Neural progenitor cell (in vitro differentiated cells): ENCODE results near the gene DGCR6L. TPM values are rescaled to one million over a fixed set of nuclear protein-coding genes. Genes with fewer than 3 reads are reported as not detected.
A peak's percentile ranks its signal among the peaks of the same experiment; 100 is the strongest.
"Not testable (repeated sequence)": the region's sequence is repeated elsewhere in the genome, so short reads cannot be mapped to it uniquely, and the experiment has no call there.

Experiments
- DNase-seq: peaks from one replicate; pipeline ENCODE4 v3.0.0-alpha.2; 2016; ENCODE audit warnings: low spot score
- H2AFZ ChIP-seq: fragments of 200-600 bp; sonication (generic); replicated peaks from 2 replicates; pipeline ENCODE4 v1.6.1; 2016; ENCODE audit warnings: antibody characterized with exemption
- H3F3A ChIP-seq: fragments of 200-600 bp; sonication (generic); 2 replicates; pipeline ENCODE4 v1.6.1; 2016; ENCODE audit warnings: antibody characterized with exemption, low read depth
- H3K27ac ChIP-seq: fragments of 200-600 bp; sonication (generic); 2 replicates; pipeline ENCODE4 v1.5.1; 2016; ENCODE audit warnings: mild to moderate bottlenecking
- H3K27me3 ChIP-seq: fragments of 200-600 bp; sonication (generic); 2 replicates; pipeline ENCODE4 v1.6.1; 2016; ENCODE audit warnings: mild to moderate bottlenecking, moderate library complexity
- H3K36me3 ChIP-seq: fragments of 200-600 bp; sonication (generic); 2 replicates; pipeline ENCODE4 v1.5.1; 2016
- H3K4me1 ChIP-seq: fragments of 200-600 bp; sonication (generic); 2 replicates; pipeline ENCODE4 v1.6.1; 2016; ENCODE audit warnings: mixed run types
- H3K4me2 ChIP-seq: fragments of 200-600 bp; sonication (generic); 2 replicates; pipeline ENCODE4 v1.6.1; 2016
- H3K4me3 ChIP-seq: fragments of 200-600 bp; sonication (generic); 2 replicates; pipeline ENCODE4 v1.5.1; 2016
- H3K79me2 ChIP-seq: fragments of 200-600 bp; sonication (generic); 2 replicates; pipeline ENCODE4 v1.6.1; 2016; ENCODE audit warnings: low read depth
- H3K9ac ChIP-seq: fragments of 200-600 bp; sonication (generic); 2 replicates; pipeline ENCODE4 v1.6.1; 2016
- H3K9me3 ChIP-seq: fragments of 200-600 bp; sonication (generic); 2 replicates; pipeline ENCODE4 v1.5.1; 2016; ENCODE audit warnings: low read depth
- H4K20me1 ChIP-seq: fragments of 200-600 bp; sonication (generic); 2 replicates; pipeline ENCODE4 v1.6.1; 2016; ENCODE audit warnings: low read depth
- H3K27ac Mint-ChIP-seq: 3 replicates; pipeline ENCODE4 v1.8.0; 2021; ENCODE audit warnings: mixed read lengths
- H3K27me3 Mint-ChIP-seq: 2 replicates; pipeline ENCODE4 v1.8.0; 2022; ENCODE audit warnings: low read depth, mild to moderate bottlenecking, inconsistent platforms, moderate library complexity, mixed read lengths; ENCODE audit not compliant: insufficient read depth
- H3K36me3 Mint-ChIP-seq: 3 replicates; pipeline ENCODE4 v1.8.0; 2021; ENCODE audit warnings: mixed read lengths
- H3K4me1 Mint-ChIP-seq: 3 replicates; pipeline ENCODE4 v1.8.0; 2021; ENCODE audit warnings: mixed read lengths
- H3K4me3 Mint-ChIP-seq: 3 replicates; pipeline ENCODE4 v1.8.0; 2021; ENCODE audit warnings: mild to moderate bottlenecking, moderate library complexity, mixed read lengths
- H3K9me3 Mint-ChIP-seq: 3 replicates; pipeline ENCODE4 v1.8.0; 2020; ENCODE audit warnings: mixed read lengths
- EZH2 ChIP-seq: fragments of 200-600 bp; sonication (generic); IDR thresholded peaks from 2 replicates; pipeline ENCODE4 v1.6.1; 2017; ENCODE audit warnings: antibody characterized with exemption, mild to moderate bottlenecking, moderate library complexity
- EZH2phosphoT487 ChIP-seq: fragments of 200-600 bp; sonication (generic); IDR thresholded peaks from 2 replicates; pipeline ENCODE4 v1.6.1; 2017; ENCODE audit warnings: antibody characterized with exemption
- total RNA-seq: library from RNA; depleted of rRNA; stranded (reverse); fragments of >200 nt; gene quantifications from 2 replicates; pipeline ENCODE4 v1.2.3, GENCODE V29; 2015; ENCODE audit warnings: low replicate concordance
- TF ChIP-seq, protein P1 (sequence below): fragments of 200-600 bp; sonication (generic); IDR thresholded peaks from 2 replicates; pipeline ENCODE4 v1.5.1; 2017; ENCODE audit warnings: antibody characterized with exemption, mild to moderate bottlenecking

Gene DGCR6L
- total RNA-seq, 1 donor from 2014 or later, result 22.3 TPM

GRCh38 chr22:20325996-20326395, 6.1 kb upstream of the DGCR6L start:
- not testable (repeated sequence) for H3F3A ChIP-seq, H3K79me2 ChIP-seq, H3K4me1 ChIP-seq, H3K9me3 Mint-ChIP-seq, H3K9ac ChIP-seq, H3K27me3 Mint-ChIP-seq, H3K27me3 ChIP-seq, H3K4me3 Mint-ChIP-seq, H3K27ac ChIP-seq, H2AFZ ChIP-seq, H3K4me2 ChIP-seq, DNase-seq, H3K9me3 ChIP-seq, H3K36me3 Mint-ChIP-seq, H3K4me3 ChIP-seq, H4K20me1 ChIP-seq, H3K27ac Mint-ChIP-seq, H3K36me3 ChIP-seq
- H3K4me1 Mint-ChIP-seq, result peaks cover 13% of the 10 kb centered on the region

DNA sequence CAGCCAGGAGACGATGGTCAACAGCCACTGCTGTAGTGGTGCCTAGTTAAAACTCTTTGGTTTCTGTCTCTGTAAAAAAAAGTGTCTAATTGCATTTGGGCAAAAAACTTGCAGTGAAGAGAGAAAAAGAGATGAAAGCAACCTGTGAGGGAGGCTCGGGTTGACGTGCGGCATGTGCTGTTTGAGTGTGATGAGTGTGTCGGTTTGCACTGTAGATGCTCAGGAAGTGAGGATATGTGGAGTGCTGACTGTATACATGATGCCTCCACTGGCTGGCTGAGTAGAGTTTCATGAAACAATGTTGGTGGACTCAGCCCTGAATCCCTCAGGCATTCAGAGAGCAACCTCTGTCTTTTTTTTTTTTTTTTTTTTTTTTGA, 4.3 kb upstream of the DGCR6L start:
- TF ChIP-seq EZH2, result no peak
- TF ChIP-seq EZH2phosphoT487, result no peak
- TF ChIP-seq, protein P1, sequence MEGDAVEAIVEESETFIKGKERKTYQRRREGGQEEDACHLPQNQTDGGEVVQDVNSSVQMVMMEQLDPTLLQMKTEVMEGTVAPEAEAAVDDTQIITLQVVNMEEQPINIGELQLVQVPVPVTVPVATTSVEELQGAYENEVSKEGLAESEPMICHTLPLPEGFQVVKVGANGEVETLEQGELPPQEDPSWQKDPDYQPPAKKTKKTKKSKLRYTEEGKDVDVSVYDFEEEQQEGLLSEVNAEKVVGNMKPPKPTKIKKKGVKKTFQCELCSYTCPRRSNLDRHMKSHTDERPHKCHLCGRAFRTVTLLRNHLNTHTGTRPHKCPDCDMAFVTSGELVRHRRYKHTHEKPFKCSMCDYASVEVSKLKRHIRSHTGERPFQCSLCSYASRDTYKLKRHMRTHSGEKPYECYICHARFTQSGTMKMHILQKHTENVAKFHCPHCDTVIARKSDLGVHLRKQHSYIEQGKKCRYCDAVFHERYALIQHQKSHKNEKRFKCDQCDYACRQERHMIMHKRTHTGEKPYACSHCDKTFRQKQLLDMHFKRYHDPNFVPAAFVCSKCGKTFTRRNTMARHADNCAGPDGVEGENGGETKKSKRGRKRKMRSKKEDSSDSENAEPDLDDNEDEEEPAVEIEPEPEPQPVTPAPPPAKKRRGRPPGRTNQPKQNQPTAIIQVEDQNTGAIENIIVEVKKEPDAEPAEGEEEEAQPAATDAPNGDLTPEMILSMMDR, result no peak
- no peak overlapping the region for H2AFZ ChIP-seq
- no peaks in the 10 kb centered on the region for H3K79me2 ChIP-seq
- Mint-ChIP-seq H3K27me3 (peaks cover 3% of the 10 kb centered on the region), H3K36me3 (peaks cover 2% of the 10 kb centered on the region), H3K4me1 (peaks cover 19% of the 10 kb centered on the region), H3K27ac (no peak overlapping the region), H3K9me3 (peaks cover 2% of the 10 kb centered on the region), H3K4me3 (no peak overlapping the region)
- H3F3A ChIP-seq, result peaks cover 10% of the 10 kb centered on the region
- H3K27me3 ChIP-seq, result no peaks in the 10 kb centered on the region
- no peak overlapping the region for H3K27ac ChIP-seq
- no peaks in the 10 kb centered on the region for H3K36me3 ChIP-seq
- peaks cover 7% of the 10 kb centered on the region for H3K4me1 ChIP-seq
- no peak overlapping the region for H3K9ac ChIP-seq
- H3K4me3 ChIP-seq, result no peak overlapping the region
- H4K20me1 ChIP-seq, result peaks cover 7% of the 10 kb centered on the region
- H3K4me2 ChIP-seq, result no peak overlapping the region
- DNase-seq, result peak; percentile 0
- no peaks in the 10 kb centered on the region for H3K9me3 ChIP-seq

DNA sequence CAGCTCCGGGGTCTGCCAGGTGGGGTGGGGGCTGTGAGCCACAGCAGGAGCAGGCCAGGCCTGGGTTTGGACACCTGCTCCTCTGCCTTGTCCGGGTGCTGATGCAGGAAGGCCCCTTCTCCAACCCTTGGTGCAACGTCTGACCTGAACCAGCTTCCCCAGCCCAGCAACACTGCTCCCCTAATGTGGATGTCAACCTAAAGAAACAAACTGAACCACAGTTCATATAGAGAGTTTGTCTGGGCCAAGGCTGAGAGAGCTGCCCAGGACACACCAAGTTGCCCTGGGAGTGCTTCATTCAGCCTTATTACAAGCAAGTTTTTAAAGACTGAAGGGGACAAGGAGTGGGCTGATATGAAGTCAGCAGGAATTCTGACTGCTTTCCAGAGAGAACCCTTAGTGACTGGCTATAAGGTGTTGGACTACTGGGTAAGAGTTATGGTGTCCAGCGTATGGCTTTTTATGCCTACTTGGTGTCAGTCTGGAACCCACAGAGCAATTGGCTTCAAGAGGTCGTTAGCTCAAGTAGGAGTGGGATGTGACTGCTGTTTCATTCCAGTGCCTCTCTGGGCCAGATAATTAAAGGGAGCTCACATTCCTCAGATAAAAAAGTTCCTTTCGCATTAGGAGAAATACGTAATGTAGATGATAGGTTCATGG, 1.8 kb upstream of the DGCR6L start:
- peak overlapping the region; percentile 90 for H3K4me2 ChIP-seq
- H3K4me3 ChIP-seq, result not testable (repeated sequence)
- H3K4me3 Mint-ChIP-seq, result peak overlapping the region; percentile 95

GRCh38 chr22:20320659-20321551, 1.0 kb upstream of the DGCR6L start:
- H3F3A ChIP-seq, result peaks cover 15% of the 10 kb centered on the region
- H3K36me3 Mint-ChIP-seq, H3K9me3 ChIP-seq, H3K9me3 Mint-ChIP-seq, H3K27me3 ChIP-seq, H3K36me3 ChIP-seq, H3K27me3 Mint-ChIP-seq, H3K27ac ChIP-seq: not testable (repeated sequence)
- peak overlapping the region; percentile 99 for H2AFZ ChIP-seq
- Mint-ChIP-seq H3K27ac (peak overlapping the region; percentile 21), H3K4me1 (peaks cover 41% of the 10 kb centered on the region), H3K4me3 (peak overlapping the region; percentile 95)
- DNase-seq, result peak; percentile 49
- H3K79me2 ChIP-seq, result peaks cover 25% of the 10 kb centered on the region
- peak overlapping the region; percentile 91 for H3K4me3 ChIP-seq
- H3K9ac ChIP-seq, result peak overlapping the region; percentile 56
- peak overlapping the region; percentile 90 for H3K4me2 ChIP-seq
- H3K4me1 ChIP-seq, result peaks cover 12% of the 10 kb centered on the region
- H4K20me1 ChIP-seq, result peaks cover 36% of the 10 kb centered on the region

More for the DNA sequence above, 1.8 kb upstream of the DGCR6L start:
- not testable (repeated sequence) for H3K27ac ChIP-seq, H3K36me3 ChIP-seq, H3K9me3 Mint-ChIP-seq, H3K9ac ChIP-seq, H3K27ac Mint-ChIP-seq, H2AFZ ChIP-seq, H3K27me3 ChIP-seq, H3K27me3 Mint-ChIP-seq, H3K9me3 ChIP-seq, H3K36me3 Mint-ChIP-seq
- H3K79me2 ChIP-seq, result peaks cover 21% of the 10 kb centered on the region
- DNase-seq, result peak; percentile 1
- peaks cover 30% of the 10 kb centered on the region for H4K20me1 ChIP-seq
- peaks cover 41% of the 10 kb centered on the region for H3K4me1 Mint-ChIP-seq
- peaks cover 15% of the 10 kb centered on the region for H3F3A ChIP-seq
- peaks cover 12% of the 10 kb centered on the region for H3K4me1 ChIP-seq
